Muscle layer of duodenum (tissue), 2 donors: Measurements from ENCODE around the gene SULT1E1.

Experiments used
- H3K27ac ChIP-seq: one replicate; pipeline ENCODE4 v1.7.0; 2013; ENCODE audit warnings: mild to moderate bottlenecking, low read length
- H3K27me3 ChIP-seq: one replicate; pipeline ENCODE4 v1.7.0; 2013; ENCODE audit warnings: low read depth, mild to moderate bottlenecking, control low read depth, low read length
- H3K36me3 ChIP-seq, 2 donors: one replicate each; pipeline ENCODE4 v1.7.0; 2013; ENCODE audit warnings: low read length in 2 of 2, control low read depth in 1 of 2, mild to moderate bottlenecking in 1 of 2; ENCODE audit not compliant: insufficient read depth in 2 of 2, control insufficient read depth in 1 of 2
- H3K4me1 ChIP-seq, 2 donors: one replicate each; pipeline ENCODE4 v1.7.0; 2013; ENCODE audit warnings: low read length in 2 of 2, mild to moderate bottlenecking in 2 of 2, control low read depth in 1 of 2, moderate library complexity in 1 of 2; ENCODE audit not compliant: insufficient read depth in 2 of 2, control insufficient read depth in 1 of 2
- H3K4me3 ChIP-seq, 2 donors: one replicate each; pipeline ENCODE4 v1.7.0; 2013; ENCODE audit warnings: low read length in 2 of 2, low read depth in 1 of 2, mild to moderate bottlenecking in 1 of 2
- H3K9me3 ChIP-seq, 2 donors: one replicate each; pipeline ENCODE4 v1.7.0; 2013; ENCODE audit warnings: low read length in 2 of 2, control low read depth in 1 of 2, mild to moderate bottlenecking in 1 of 2; ENCODE audit not compliant: control insufficient read depth in 1 of 2
- donor health status: healthy.

SULT1E1 gene

GRCh38 chr4:69838977-69839376 lies 21.0 kb downstream of the SULT1E1 start:
- no peak overlapping the region for H3K4me3 ChIP-seq
- no peaks in the 10 kb centered on the region for H3K27me3 ChIP-seq
- H3K27ac ChIP-seq, result no peak overlapping the region
- H3K9me3 ChIP-seq, result no peaks in the 10 kb centered on the region
- H3K4me1 ChIP-seq, result no peaks in the 10 kb centered on the region
- H3K36me3 ChIP-seq, result no peaks in the 10 kb centered on the region

- H3K27me3 ChIP-seq, result no peaks in the 10 kb centered on the region
Observed at GRCh38 chr4:69836287-69836686, 23.7 kb downstream of the SULT1E1 start.

GRCh38 chr4:69835766-69836165 lies 24.2 kb downstream of the SULT1E1 start:
- Histone ChIP-seq H3K4me3 (no peak overlapping the region), H3K36me3 (no peaks in the 10 kb centered on the region), H3K27me3 (no peaks in the 10 kb centered on the region), H3K27ac (no peak overlapping the region), H3K4me1 (no peaks in the 10 kb centered on the region), H3K9me3 (no peaks in the 10 kb centered on the region)

More at GRCh38 chr4:69836287-69836686, 23.7 kb downstream of the SULT1E1 start:
- H3K36me3 ChIP-seq, result no peaks in the 10 kb centered on the region
- H3K27ac ChIP-seq, result no peak overlapping the region
- H3K4me3 ChIP-seq, result no peak overlapping the region
- H3K4me1 ChIP-seq, result no peaks in the 10 kb centered on the region
- no peaks in the 10 kb centered on the region for H3K9me3 ChIP-seq

GRCh38 chr4:69833251-69833650 lies 26.7 kb downstream of the SULT1E1 start:
- no peaks in the 10 kb centered on the region for H3K4me1 ChIP-seq
- no peak overlapping the region for H3K4me3 ChIP-seq
- H3K27me3 ChIP-seq, result no peaks in the 10 kb centered on the region
- H3K36me3 ChIP-seq, result no peaks in the 10 kb centered on the region
- H3K9me3 ChIP-seq, result no peaks in the 10 kb centered on the region
- no peak overlapping the region for H3K27ac ChIP-seq

GRCh38 chr4:69832326-69833030 lies 27.5 kb downstream of the SULT1E1 start:
- Histone ChIP-seq H3K4me1 (no peaks in the 10 kb centered on the region), H3K4me3 (peak overlapping the region in 1 of 2 donors; percentile 39), H3K27ac (peak overlapping the region; percentile 78), H3K9me3 (no peaks in the 10 kb centered on the region), H3K36me3 (no peaks in the 10 kb centered on the region), H3K27me3 (no peaks in the 10 kb centered on the region)

- Histone ChIP-seq H3K9me3 (no peaks in the 10 kb centered on the region), H3K4me1 (no peaks in the 10 kb centered on the region), H3K4me3 (peak overlapping the region in 1 of 2 donors; percentile 39), H3K36me3 (no peaks in the 10 kb centered on the region), H3K27ac (peak overlapping the region; percentile 78), H3K27me3 (no peaks in the 10 kb centered on the region)
Observed at GRCh38 chr4:69831646-69832325, 28.2 kb downstream of the SULT1E1 start.

GRCh38 chr4:69831270-69831627 lies 28.7 kb downstream of the SULT1E1 start:
- Histone ChIP-seq H3K9me3 (no peaks in the 10 kb centered on the region), H3K4me3 (peak overlapping the region in 1 of 2 donors; percentile 39), H3K36me3 (no peaks in the 10 kb centered on the region), H3K27ac (peak overlapping the region; percentile 78), H3K4me1 (no peaks in the 10 kb centered on the region), H3K27me3 (no peaks in the 10 kb centered on the region)

- peak overlapping the region; percentile 78 for H3K27ac ChIP-seq
- H3K4me1 ChIP-seq, result no peaks in the 10 kb centered on the region
- no peaks in the 10 kb centered on the region for H3K27me3 ChIP-seq
- no peaks in the 10 kb centered on the region for H3K36me3 ChIP-seq
- peak overlapping the region in 1 of 2 donors; percentile 39 for H3K4me3 ChIP-seq
- no peaks in the 10 kb centered on the region for H3K9me3 ChIP-seq
Observed at GRCh38 chr4:69830560-69831269, 29.2 kb downstream of the SULT1E1 start.

- H3K4me3 ChIP-seq, result no peak overlapping the region
- no peaks in the 10 kb centered on the region for H3K36me3 ChIP-seq
- H3K27ac ChIP-seq, result no peak overlapping the region
- H3K4me1 ChIP-seq, result no peaks in the 10 kb centered on the region
- peaks cover 0 to under 1% of the 10 kb centered on the region in 2 donors for H3K9me3 ChIP-seq
- no peaks in the 10 kb centered on the region for H3K27me3 ChIP-seq
Observed at GRCh38 chr4:69830192-69830559, 29.8 kb downstream of the SULT1E1 start.

- H3K27ac ChIP-seq, result no peak overlapping the region
- H3K4me3 ChIP-seq, result no peak overlapping the region
- no peaks in the 10 kb centered on the region for H3K4me1 ChIP-seq
- H3K9me3 ChIP-seq, result peaks cover 0 to 2% of the 10 kb centered on the region in 2 donors
- H3K27me3 ChIP-seq, result no peaks in the 10 kb centered on the region
- no peaks in the 10 kb centered on the region for H3K36me3 ChIP-seq
Observed at GRCh38 chr4:69829678-69830077, 30.3 kb downstream of the SULT1E1 start.

- no peak overlapping the region for H3K4me3 ChIP-seq
- H3K27ac ChIP-seq, result no peak overlapping the region
- no peaks in the 10 kb centered on the region for H3K27me3 ChIP-seq
- H3K4me1 ChIP-seq, result no peaks in the 10 kb centered on the region
- H3K9me3 ChIP-seq, result peaks cover 0 to 2% of the 10 kb centered on the region in 2 donors
- H3K36me3 ChIP-seq, result no peaks in the 10 kb centered on the region
Observed at GRCh38 chr4:69828828-69829227, 31.1 kb downstream of the SULT1E1 start.
